Mammary epithelial cell (primary cell): ENCODE measurements around the gene IDUA.

Experiments
- EZH2 ChIP-seq: IDR thresholded peaks from 2 replicates; pipeline ENCODE4 v1.6.1; 2012; ENCODE audit warnings: low read length, inconsistent platforms, borderline replicate concordance
- TF ChIP-seq, protein P1 (sequence below), 2 donors: IDR thresholded peaks in 1 of 2; conservative IDR thresholded peaks in 1 of 2; 2 replicates each; pipeline ENCODE4 v1.5.1; 2011 to 2012; ENCODE audit warnings: inconsistent platforms in 2 of 2, low read length in 2 of 2, mild to moderate bottlenecking in 2 of 2, control low read depth in 1 of 2, low read depth in 1 of 2; ENCODE audit not compliant: insufficient read depth in 1 of 2; ENCODE audit errors: extremely low read depth in 1 of 2

DNA sequence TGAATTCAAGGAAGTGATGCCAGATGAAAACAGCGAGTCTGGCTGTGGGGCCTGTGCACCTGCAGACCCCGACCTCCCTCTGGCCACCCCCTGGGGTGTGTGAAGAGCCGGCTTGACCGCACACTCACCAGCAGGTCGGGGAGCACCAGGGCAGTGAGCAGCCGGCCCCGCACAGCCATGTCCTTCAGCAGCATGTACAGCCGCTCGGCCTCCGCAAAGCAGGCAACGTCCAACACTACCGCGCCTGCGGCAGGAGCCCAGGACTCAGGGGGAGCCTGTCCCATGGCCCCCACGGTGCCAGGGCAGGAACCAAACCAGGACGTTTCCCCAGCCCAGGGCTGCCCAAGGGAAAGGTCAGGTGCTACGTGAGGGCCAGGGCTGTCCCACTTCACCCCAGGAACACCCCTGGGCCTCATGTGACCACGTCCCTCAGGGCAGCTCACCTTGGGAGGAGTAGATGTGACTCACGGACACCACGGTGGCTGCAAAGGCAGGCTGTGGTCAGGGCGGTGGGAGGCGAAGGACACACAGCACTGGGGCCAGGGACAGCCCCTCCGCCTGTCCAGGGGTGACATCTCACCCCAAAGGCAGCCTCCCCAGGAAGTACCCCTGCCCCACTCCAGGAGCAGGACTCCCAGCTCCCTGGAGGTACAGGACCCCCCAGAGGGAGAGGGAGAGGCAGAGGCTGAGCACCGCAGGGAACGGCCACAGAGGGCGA lies 21.6 kb upstream of the IDUA start:
- TF ChIP-seq, protein P1, sequence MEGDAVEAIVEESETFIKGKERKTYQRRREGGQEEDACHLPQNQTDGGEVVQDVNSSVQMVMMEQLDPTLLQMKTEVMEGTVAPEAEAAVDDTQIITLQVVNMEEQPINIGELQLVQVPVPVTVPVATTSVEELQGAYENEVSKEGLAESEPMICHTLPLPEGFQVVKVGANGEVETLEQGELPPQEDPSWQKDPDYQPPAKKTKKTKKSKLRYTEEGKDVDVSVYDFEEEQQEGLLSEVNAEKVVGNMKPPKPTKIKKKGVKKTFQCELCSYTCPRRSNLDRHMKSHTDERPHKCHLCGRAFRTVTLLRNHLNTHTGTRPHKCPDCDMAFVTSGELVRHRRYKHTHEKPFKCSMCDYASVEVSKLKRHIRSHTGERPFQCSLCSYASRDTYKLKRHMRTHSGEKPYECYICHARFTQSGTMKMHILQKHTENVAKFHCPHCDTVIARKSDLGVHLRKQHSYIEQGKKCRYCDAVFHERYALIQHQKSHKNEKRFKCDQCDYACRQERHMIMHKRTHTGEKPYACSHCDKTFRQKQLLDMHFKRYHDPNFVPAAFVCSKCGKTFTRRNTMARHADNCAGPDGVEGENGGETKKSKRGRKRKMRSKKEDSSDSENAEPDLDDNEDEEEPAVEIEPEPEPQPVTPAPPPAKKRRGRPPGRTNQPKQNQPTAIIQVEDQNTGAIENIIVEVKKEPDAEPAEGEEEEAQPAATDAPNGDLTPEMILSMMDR (conservative IDR thresholded peaks at IDR 0.05 in 1 of 2, IDR thresholded peaks at IDR 0.05 in 1 of 2; ENCODE audit: extremely low read depth in 1 of 2, insufficient read depth in 1 of 2, low read depth in 1 of 2, low read length in 2 of 2) = no peak
- no peak for TF ChIP-seq EZH2
